ENCODE measurements around the gene TAF1D. TPM values are rescaled to one million over a fixed set of nuclear protein-coding genes. Genes with fewer than 3 reads are reported as not detected.
"Not testable (repeated sequence)": the region's sequence is repeated elsewhere in the genome, so short reads cannot be mapped to it uniquely, and the experiment has no call there.

TAF1D gene
- total and polyA plus RNA-seq, 12 donors, result 20.8 to 262 (median 59.5) TPM

GRCh38 chr11:93783765-93784144 is 42.5 kb upstream of the TAF1D start:
- Histone ChIP-seq H3K4me1 (replicated peaks in 1 of 2) (peaks cover 20 to 35% of the 10 kb centered on the region in 2 donors), H3K4me3 (peak overlapping the region in 2 of 4 donors; percentile 88 to 91), H3K27ac (peak overlapping the region in 3 of 5 donors; percentile 94 to 98 (median 95)), H3K9me3 (replicated peaks in 1 of 3) (no peaks in the 10 kb centered on the region), H3K27me3 (no peaks in the 10 kb centered on the region), H3K36me3 (replicated peaks in 1 of 2) (peaks cover 0 to 8% of the 10 kb centered on the region in 2 donors)
- 1% methylated on average over 10 of the region's 10 CpGs for WGBS, 4 donors
- peak in 1 of 7 donors; percentile 19 for DNase-seq
- intact Hi-C loops (cut with DNase I), result loop anchor here in 1 of 2 donors (5.0 kb wide), 1 partner anchor 41 kb away; the partner anchor contains the start of genes C11orf54 and TAF1D
- TF ChIP-seq POLR2A (IDR thresholded peaks at IDR 0.05) (no peak), CTCF (IDR thresholded peaks at IDR 0.05) (no peak)

GRCh38 chr11:93783362-93783761 is 42.1 kb upstream of the TAF1D start:
- no peaks in the 10 kb centered on the region for H3K9me3 ChIP-seq (replicated peaks in 1 of 3)
- no peaks in the 10 kb centered on the region for H3K27me3 ChIP-seq
- peaks cover 20 to 35% of the 10 kb centered on the region in 2 donors for H3K4me1 ChIP-seq (replicated peaks in 1 of 2)
- DNase-seq, result no peak
- intact Hi-C loops (cut with DNase I), result loop anchor here in 1 of 2 donors (5.0 kb wide), 1 partner anchor 41 kb away; the partner anchor contains the start of genes C11orf54 and TAF1D
- WGBS, 4 donors, result 55 to 70% (median 60%) methylated on average over 7 of the region's 7 CpGs
- TF ChIP-seq POLR2A (IDR thresholded peaks at IDR 0.05) (no peak), CTCF (IDR thresholded peaks at IDR 0.05) (no peak)
- peak overlapping the region in 1 of 5 donors; percentile 94 for H3K27ac ChIP-seq
- H3K4me3 ChIP-seq, result peak overlapping the region in 2 of 4 donors; percentile 88 to 91
- peaks cover 0 to 5% of the 10 kb centered on the region in 2 donors for H3K36me3 ChIP-seq (replicated peaks in 1 of 2)

DNA sequence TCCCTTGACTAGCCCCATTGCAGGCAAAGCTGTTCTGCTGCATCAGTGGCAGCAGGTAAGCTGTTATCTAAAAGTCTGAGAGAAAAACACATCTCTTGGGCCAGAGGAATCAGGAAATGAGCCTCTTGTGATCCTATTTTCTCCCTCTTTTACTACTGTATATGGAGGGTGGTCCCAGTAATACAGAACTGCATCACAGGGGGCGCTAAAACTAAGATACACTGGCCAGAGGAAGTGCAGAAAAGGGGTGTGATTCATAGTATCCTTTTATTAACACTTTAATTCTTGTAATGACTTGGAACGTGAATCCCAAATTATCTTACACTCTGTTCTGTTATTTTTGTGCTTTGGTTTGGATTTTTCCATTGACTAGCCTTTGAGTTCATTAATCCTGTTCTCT is 34.0 kb upstream of the TAF1D start:
- no peak for DNase-seq
- Histone ChIP-seq H3K27me3 (no peaks in the 10 kb centered on the region), H3K9me3 (replicated peaks in 1 of 3) (no peaks in the 10 kb centered on the region), H3K4me3 (no peak overlapping the region), H3K36me3 (replicated peaks in 1 of 2) (no peaks in the 10 kb centered on the region), H3K4me1 (replicated peaks in 1 of 2) (no peaks in the 10 kb centered on the region), H3K27ac (no peak overlapping the region)
- no peak for TF ChIP-seq CTCF (IDR thresholded peaks at IDR 0.05)
- TF ChIP-seq POLR2A (IDR thresholded peaks at IDR 0.05), result no peak
- intact Hi-C loops (cut with DNase I), result no loop called here
- 53 to 63% (median 56%) methylated on average over 2 of the region's 2 CpGs for WGBS, 4 donors

GRCh38 chr11:93774560-93774959 is 33.3 kb upstream of the TAF1D start:
- intact Hi-C loops (cut with DNase I); DNase-seq; H3K4me1 ChIP-seq (replicated peaks in 1 of 2); H3K27ac ChIP-seq; H3K9me3 ChIP-seq (replicated peaks in 1 of 3); H3K4me3 ChIP-seq; H3K27me3 ChIP-seq; H3K36me3 ChIP-seq (replicated peaks in 1 of 2): not testable (repeated sequence)
- 84 to 90% (median 87%) methylated on average over 3 of the region's 3 CpGs for WGBS, 4 donors

DNA sequence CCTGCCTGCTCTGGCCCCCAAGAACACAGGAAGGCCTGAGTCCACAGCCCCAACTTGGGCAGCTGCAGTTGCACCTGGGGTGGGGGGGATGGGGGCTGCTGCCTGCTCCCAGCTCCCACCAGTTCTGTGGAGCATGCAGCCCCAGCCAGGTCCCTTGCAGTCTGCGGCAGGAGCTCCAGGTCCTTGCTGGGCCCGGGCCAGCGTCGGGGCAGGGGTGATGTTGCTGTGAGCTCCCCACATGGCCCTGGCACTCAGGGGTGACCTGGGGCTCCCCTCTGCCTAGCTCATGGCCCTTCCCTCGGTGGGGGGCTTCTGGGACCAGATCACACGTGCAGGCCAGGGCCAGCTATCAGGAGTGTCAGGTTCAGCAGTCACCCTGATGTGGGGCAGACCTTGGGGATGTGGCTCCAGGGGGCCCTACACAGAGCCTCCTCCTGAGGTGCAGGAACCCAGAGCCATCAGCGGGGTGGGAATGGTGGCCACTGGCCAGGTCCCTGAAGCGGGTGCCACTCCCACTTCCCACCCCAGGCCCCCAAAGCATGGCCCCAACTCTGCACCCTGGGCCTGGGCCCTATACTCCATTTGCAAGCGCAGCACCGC is 32.4 kb upstream of the TAF1D start:
- Histone ChIP-seq H3K27ac (no peak overlapping the region), H3K36me3 (replicated peaks in 1 of 2) (no peaks in the 10 kb centered on the region), H3K4me1 (replicated peaks in 1 of 2) (no peaks in the 10 kb centered on the region), H3K9me3 (replicated peaks in 1 of 3) (no peaks in the 10 kb centered on the region), H3K27me3 (no peaks in the 10 kb centered on the region), H3K4me3 (no peak overlapping the region)
- 0 to 95% (median 55%) methylated on average over 1 to 10 of the region's 10 CpGs for WGBS, 4 donors
- no peak for TF ChIP-seq POLR2A (IDR thresholded peaks at IDR 0.05)
- no peak for TF ChIP-seq CTCF (IDR thresholded peaks at IDR 0.05)
- intact Hi-C loops (cut with DNase I), result no loop called here
- DNase-seq, result no peak

Data from adrenal gland (tissue), 12 donors.